Adrenal gland (tissue), 12 donors: ENCODE results near the gene ARVCF. TPM values are rescaled to one million over a fixed set of nuclear protein-coding genes. Genes with fewer than 3 reads are reported as not detected.
A peak's percentile ranks its signal among the peaks of the same experiment; 100 is the strongest.

Experiments used
- DNase-seq, 7 donors: peaks; one replicate each; pipeline ENCODE4 v3.0.0-alpha.2; 2019 to 2020
- H3K27ac ChIP-seq, 5 donors: fragments of 200-600 bp; sonication (generic) in 4 of 5; 1 replicate in 3 of 5; 2 replicates in 2 of 5; pipeline versions ENCODE4 v1.5.1 to v1.8.0; 2016 to 2020; ENCODE audit warnings: mild to moderate bottlenecking in 1 of 5
- H3K27me3 ChIP-seq: fragments of 200-600 bp; 2 replicates; pipeline ENCODE4 v1.8.0; 2021
- H3K36me3 ChIP-seq, 2 donors: fragments of 200-600 bp; replicated peaks in 1 of 2; 1 replicate in 1 of 2; 2 replicates in 1 of 2; pipeline versions ENCODE4 v1.5.1 to v1.8.0; 2018 to 2022
- H3K4me1 ChIP-seq, 2 donors: fragments of 200-600 bp; replicated peaks in 1 of 2; 1 replicate in 1 of 2; 2 replicates in 1 of 2; pipeline versions ENCODE4 v1.5.1 to v1.8.0; 2018 to 2021
- H3K4me3 ChIP-seq, 4 donors: fragments of 200-600 bp; sonication (generic) in 3 of 4; one replicate each; pipeline ENCODE4 v1.5.1; 2016 to 2018
- H3K9me3 ChIP-seq, 3 donors: fragments of 200-600 bp; sonication (generic) in 1 of 3; replicated peaks in 1 of 3; 1 replicate in 2 of 3; 2 replicates in 1 of 3; pipeline versions ENCODE4 v1.5.1 to v1.8.0; 2016 to 2021
- POLR2A ChIP-seq, 2 donors: fragments of 450-650 bp; IDR thresholded peaks; one replicate each; pipeline ENCODE4 v1.6.1; 2017; ENCODE audit warnings: antibody characterized with exemption in 2 of 2, mild to moderate bottlenecking in 2 of 2, moderate library complexity in 1 of 2
- WGBS, 4 donors: extraction: QIAGEN DNeasy Blood & Tissue Kit in 2 of 4; methylation state at CpG; one replicate each; pipeline versions ENCODE4 v1.1.5 to v1.1.7; 2013 to 2017; 5-methylcytosine and 5-hydroxymethylcytosine counted together
- intact Hi-C, 2 donors: fragments of 100-400 bp; cut with DNase I; formaldehyde crosslinking; loops; one replicate each; pipeline versions ENCODE4 v1.14.1 to v1.15.0; 2022 to 2023
- polyA plus RNA-seq, 3 donors: library from polyadenylated mRNA; stranded (reverse); fragments of 200-250 nt in 2 of 3; fragments of 350-450 nt in 1 of 3; fragmentation: Illumina TruSeq in 1 of 3; extraction: RNeasy Lipid Tissue Mini Kit (QIAGEN cat#74804) in 1 of 3; gene quantifications; one replicate each; pipeline ENCODE4 v1.2.3, GENCODE V29; 2013 to 2014
- total RNA-seq, 9 donors: library from RNA; depleted of rRNA in 4 of 9; stranded (reverse); fragments of >200 nt in 4 of 9; fragments of 120-200 nt in 1 of 9; fragmentation: NEBNext Ultra II Directional in 1 of 9; extraction: Animal tissue kit (Norgen Biotek cat#: 25700) in 1 of 9; gene quantifications; one replicate each; pipeline versions ENCODE4 v1.1.0 to v1.2.4, GENCODE V29; 2013 to 2023
- TF ChIP-seq, protein P1 (sequence below), 6 experiments: fragments of 450-650 bp in 4 of 6; fragments of 200-600 bp in 2 of 6; sonication (generic) in 1 of 6; IDR thresholded peaks; 1 replicate in 5 of 6; 2 replicates in 1 of 6; pipeline versions ENCODE4 v1.5.1 to v1.8.0; 2016 to 2021; ENCODE audit warnings: antibody characterized with exemption in 6 of 6, mild to moderate bottlenecking in 2 of 6, moderate library complexity in 1 of 6
- donor health status: healthy with polysubstance abuse.
- donor health status: Bipolar disorder and iron deficiency.
- donor health status: DM: yes; HTN: yes; CAD: no.
- donor health status: DM: no; HTN: no; CAD: no.
- donor health status: DM: no; HTN: no; CAD: no.
- donor health status: DM: yes; HTN: yes; CAD: no.

Gene ARVCF
- total and polyA plus RNA-seq, 12 donors: 1.2 to 74.8 (median 18.6) TPM

DNA sequence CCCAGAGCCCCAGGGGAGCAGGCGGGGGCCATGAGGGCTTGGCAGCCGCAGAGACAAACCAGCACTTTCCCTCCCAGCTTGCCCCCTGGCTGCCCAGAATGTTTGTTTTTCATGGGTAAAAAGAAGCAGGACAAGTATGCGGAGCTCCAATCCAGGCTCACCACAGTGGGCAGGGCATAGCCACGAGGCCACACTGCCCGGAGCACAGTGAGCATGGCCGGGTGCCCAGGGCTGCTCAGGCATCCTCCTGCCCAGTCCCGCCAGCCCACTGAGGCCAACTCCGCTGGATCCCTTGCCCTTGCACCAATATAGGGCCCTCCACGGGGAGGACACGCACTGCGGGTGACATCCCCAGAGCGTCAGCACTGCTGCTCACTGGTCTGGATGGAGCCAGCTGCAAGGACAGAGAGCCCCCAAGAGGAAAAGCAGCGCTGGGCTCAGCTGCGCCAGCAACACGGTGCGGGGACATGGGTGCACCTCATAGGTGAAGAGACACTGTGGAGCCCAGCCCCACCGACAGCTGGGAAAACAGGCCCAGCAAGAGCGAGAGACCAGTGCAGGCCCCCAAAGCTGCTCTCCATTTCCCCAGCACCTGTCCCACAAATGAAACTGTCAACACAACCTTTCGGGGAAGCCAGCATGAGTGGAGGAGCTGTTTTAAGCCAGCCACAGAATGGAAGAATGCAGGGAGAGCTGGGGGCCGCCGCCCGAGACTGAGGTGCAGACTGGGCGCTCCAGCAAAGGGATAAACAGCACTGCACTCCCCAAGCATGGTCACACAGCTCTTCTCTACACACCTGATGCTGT, 24.8 kb downstream of the ARVCF start:
- H3K36me3 ChIP-seq: no peaks in the 10 kb centered on the region
- no peak for DNase-seq
- H3K4me3 ChIP-seq: no peak overlapping the region
- H3K9me3 ChIP-seq: no peaks in the 10 kb centered on the region
- peak overlapping the region in 1 of 5 donors; percentile 61 for H3K27ac ChIP-seq
- WGBS, 4 donors: 85 to 95% (median 93%) methylated on average over 8 to 23 of the region's 23 CpGs
- TF ChIP-seq, protein P1, sequence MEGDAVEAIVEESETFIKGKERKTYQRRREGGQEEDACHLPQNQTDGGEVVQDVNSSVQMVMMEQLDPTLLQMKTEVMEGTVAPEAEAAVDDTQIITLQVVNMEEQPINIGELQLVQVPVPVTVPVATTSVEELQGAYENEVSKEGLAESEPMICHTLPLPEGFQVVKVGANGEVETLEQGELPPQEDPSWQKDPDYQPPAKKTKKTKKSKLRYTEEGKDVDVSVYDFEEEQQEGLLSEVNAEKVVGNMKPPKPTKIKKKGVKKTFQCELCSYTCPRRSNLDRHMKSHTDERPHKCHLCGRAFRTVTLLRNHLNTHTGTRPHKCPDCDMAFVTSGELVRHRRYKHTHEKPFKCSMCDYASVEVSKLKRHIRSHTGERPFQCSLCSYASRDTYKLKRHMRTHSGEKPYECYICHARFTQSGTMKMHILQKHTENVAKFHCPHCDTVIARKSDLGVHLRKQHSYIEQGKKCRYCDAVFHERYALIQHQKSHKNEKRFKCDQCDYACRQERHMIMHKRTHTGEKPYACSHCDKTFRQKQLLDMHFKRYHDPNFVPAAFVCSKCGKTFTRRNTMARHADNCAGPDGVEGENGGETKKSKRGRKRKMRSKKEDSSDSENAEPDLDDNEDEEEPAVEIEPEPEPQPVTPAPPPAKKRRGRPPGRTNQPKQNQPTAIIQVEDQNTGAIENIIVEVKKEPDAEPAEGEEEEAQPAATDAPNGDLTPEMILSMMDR (IDR thresholded peaks at IDR 0.05): no peak
- no peak for TF ChIP-seq POLR2A (IDR thresholded peaks at IDR 0.05)
- no peaks in the 10 kb centered on the region for H3K27me3 ChIP-seq
- intact Hi-C loops: no loop called here
- H3K4me1 ChIP-seq: peaks cover under 1 to 10% of the 10 kb centered on the region in 2 donors

DNA sequence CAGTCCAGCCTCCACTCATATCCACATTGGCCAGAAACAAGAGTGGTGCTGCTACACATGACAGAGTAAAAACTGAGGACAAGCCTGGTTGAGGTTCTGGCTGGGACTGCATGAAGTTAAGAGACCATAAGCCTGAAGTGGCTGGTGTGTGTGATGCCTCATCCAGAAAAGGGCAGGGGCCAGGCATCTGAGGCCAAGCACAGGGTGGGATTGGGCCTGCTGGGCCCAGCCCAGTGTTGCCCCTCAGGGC, 25.3 kb downstream of the ARVCF start:
- Histone ChIP-seq H3K4me3 (no peak overlapping the region), H3K27ac (peak overlapping the region in 1 of 5 donors; percentile 61), H3K27me3 (no peaks in the 10 kb centered on the region), H3K9me3 (no peaks in the 10 kb centered on the region), H3K36me3 (no peaks in the 10 kb centered on the region), H3K4me1 (peaks cover 6 to 14% of the 10 kb centered on the region in 2 donors)
- no peak for DNase-seq
- intact Hi-C loops: no loop called here
- TF ChIP-seq, protein P1 (IDR thresholded peaks at IDR 0.05): no peak
- TF ChIP-seq POLR2A (IDR thresholded peaks at IDR 0.05): no peak

DNA sequence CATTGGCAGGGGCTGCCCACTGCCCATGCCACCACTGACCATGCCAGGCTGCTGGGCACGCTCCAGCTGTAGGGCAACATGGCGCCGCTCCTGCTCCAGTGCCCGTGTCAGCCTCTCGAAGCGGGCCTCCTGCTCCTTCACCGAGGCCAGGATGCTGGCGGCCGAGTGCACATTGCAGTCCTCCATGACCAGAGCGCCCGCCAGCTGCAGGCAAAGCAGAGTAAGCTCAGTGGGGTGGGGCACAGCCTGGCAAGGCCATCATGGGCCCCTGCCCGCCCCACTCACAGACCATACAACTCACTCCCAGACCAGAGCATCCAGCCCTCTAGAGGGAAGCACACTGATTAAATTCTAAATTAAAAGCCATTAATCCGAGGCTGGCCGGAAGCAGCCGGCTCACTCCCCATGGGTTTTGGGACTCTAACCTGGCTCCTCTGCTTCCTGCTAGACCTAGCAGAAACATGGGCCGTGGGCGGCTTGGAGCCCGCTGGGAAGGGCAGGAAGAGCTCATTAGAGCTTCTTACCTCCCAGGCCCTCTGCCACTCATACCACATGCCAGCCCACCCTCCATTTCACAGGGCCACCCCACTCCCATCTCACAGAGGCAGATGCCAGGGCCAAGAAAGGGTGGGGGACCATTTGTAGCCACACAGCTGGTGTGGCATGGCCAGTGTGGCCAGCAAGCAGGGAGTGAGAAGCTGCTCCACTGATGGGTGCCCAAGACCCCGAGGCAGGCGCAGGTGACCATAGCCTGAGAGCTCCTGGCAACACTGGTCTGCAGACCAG, 25.8 kb downstream of the ARVCF start:
- peaks cover 8 to 17% of the 10 kb centered on the region in 2 donors for H3K4me1 ChIP-seq
- H3K27me3 ChIP-seq: no peaks in the 10 kb centered on the region
- H3K36me3 ChIP-seq: no peaks in the 10 kb centered on the region
- no peak for DNase-seq
- TF ChIP-seq, protein P1 (IDR thresholded peaks at IDR 0.05): no peak
- no peak for TF ChIP-seq POLR2A (IDR thresholded peaks at IDR 0.05)
- no peak overlapping the region for H3K4me3 ChIP-seq
- intact Hi-C loops: no loop called here
- H3K27ac ChIP-seq: peak overlapping the region in 1 of 5 donors; percentile 61
- no peaks in the 10 kb centered on the region for H3K9me3 ChIP-seq
- 89 to 97% (median 91%) methylated on average over 15 to 20 of the region's 20 CpGs for WGBS, 4 donors

DNA sequence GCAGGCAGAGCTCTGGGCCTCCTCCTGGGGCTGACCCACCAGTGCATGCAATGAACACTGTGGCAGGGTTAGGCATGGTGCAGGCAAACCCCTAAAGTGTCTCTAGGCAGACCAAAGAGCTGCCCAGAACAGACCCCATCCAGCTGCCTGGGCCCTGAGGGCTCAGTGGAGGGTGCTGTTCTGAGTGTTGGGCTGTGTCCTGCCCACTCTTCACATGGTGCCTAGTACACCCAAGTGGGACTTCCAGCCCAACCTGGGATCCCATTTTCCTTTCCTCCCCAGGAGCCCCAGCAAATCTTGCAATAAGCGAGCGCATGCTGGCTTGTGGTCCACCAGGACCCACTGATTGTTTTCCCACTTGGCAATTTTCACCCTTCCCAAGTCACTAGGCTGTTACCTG, 26.4 kb downstream of the ARVCF start:
- 48 to 100% (median 50%) methylated on average over 2 of the region's 2 CpGs for WGBS, 4 donors
- TF ChIP-seq, protein P1 (IDR thresholded peaks at IDR 0.05): no peak
- no peak for TF ChIP-seq POLR2A (IDR thresholded peaks at IDR 0.05)
- intact Hi-C loops: no loop called here
- no peaks in the 10 kb centered on the region for H3K9me3 ChIP-seq
- DNase-seq: no peak
- H3K4me3 ChIP-seq: no peak overlapping the region
- H3K36me3 ChIP-seq: no peaks in the 10 kb centered on the region
- peaks cover 8 to 17% of the 10 kb centered on the region in 2 donors for H3K4me1 ChIP-seq
- peak overlapping the region in 1 of 5 donors; percentile 66 for H3K27ac ChIP-seq
- H3K27me3 ChIP-seq: no peaks in the 10 kb centered on the region
